ENCODE measurements around the gene UBE2B. TPM values are rescaled to one million over a fixed set of nuclear protein-coding genes. Genes with fewer than 3 reads are reported as not detected.

UBE2B gene
- total and polyA plus RNA-seq, 10 of the 15 experiments (the other 5 are each of a cell fraction or from before 2014, with no cell fraction given) = 10.8 to 179 (median 61.3) TPM

- ChIA-PET RAD21 (ENCODE audit: unreplicated experiment) (interaction anchor here (0.6 to 3.8 kb wide), 23 partner anchors 17 to 227 kb away, joined by 3 to 24 read pairs (median 5); partner anchors contain the start of genes JADE2 and PPP2CA), CTCF (interaction anchor here (0.7 to 4.0 kb wide), 29 partner anchors 11 to 237 kb away, joined by 3 to 21 read pairs (median 5); partner anchors contain the start of genes SEC24A and UBE2B), POLR2A (interaction anchor here (0.6 to 2.7 kb wide), 19 partner anchors 11 to 493 kb away, joined by 3 to 12 read pairs (median 4); partner anchors contain the start of genes CDKL3, PPP2CA and UBE2B), SMC1A (ENCODE audit: uncharacterized antibody, unreplicated experiment) (interaction anchor here (0.9 to 3.9 kb wide), 30 partner anchors 9 to 176 kb away, joined by 3 to 29 read pairs (median 4); partner anchors contain the start of gene UBE2B)
- Histone ChIP-seq H3K9me3 (replicated peaks; ENCODE audit: control insufficient read depth, insufficient read depth, low read length) (no peaks in the 10 kb centered on the region), H3K79me2 (ENCODE audit: control insufficient read depth, insufficient read depth, low read length) (peaks cover 29% of the 10 kb centered on the region), H3K27ac (ENCODE audit: control insufficient read depth, insufficient read depth) (peak within 1 kb of the TSS; percentile 69), H3K4me3 (peak within 1 kb of the TSS; percentile 85), H2AFZ (ENCODE audit: control insufficient read depth, low read depth, low read length) (peak within 1 kb of the TSS; percentile 98), H3K9ac (ENCODE audit: control insufficient read depth, insufficient read depth, low read length) (peak within 1 kb of the TSS; percentile 76), H4K20me1 (ENCODE audit: control insufficient read depth, insufficient read depth) (no peaks in the 10 kb centered on the region), H3K27me3 (replicated peaks in 1 of 2; ENCODE audit: control insufficient read depth in 2 of 2, insufficient read depth in 2 of 2, low read length in 1 of 2) (no peaks in the 10 kb centered on the region), H3K4me2 (ENCODE audit: control insufficient read depth, insufficient read depth) (peak within 1 kb of the TSS; percentile 96), H3K4me1 (ENCODE audit: control insufficient read depth, insufficient read depth, low read length) (peaks cover 4% of the 10 kb centered on the region; the same call in 1 of the 2 replicates), H3K36me3 (ENCODE audit: control insufficient read depth in 2 of 2, insufficient read depth in 2 of 2, low read length in 1 of 2) (peaks cover 0 to under 1% of the 10 kb centered on the region in 2 experiments; a peak in 2 of 4 replicates)
- ATAC-seq (peak; percentile 99), FAIRE-seq (peak; percentile 80), DNase-seq (ENCODE audit: low read depth, low spot score) (peak; percentile 34)
- in situ Hi-C loops (cut with MboI) (loop anchor here (5.0 kb wide), 1 partner anchor 166 kb away; no protein-coding TSS in a partner anchor), intact Hi-C loops (cut with micrococcal nuclease; ENCODE audit: unreplicated experiment) (loop anchor here (1.0 to 10.0 kb wide), 3 partner anchors 107 to 175 kb away; no protein-coding TSS in a partner anchor)
- BruUV-seq (replicated peaks) = no TSS peak
- 2% methylated on average over 61 of the region's 61 CpGs for WGBS (ENCODE audit: insufficient coverage, insufficient replicate concordance, low lambda C conversion rate, missing lambda C conversion rate)
- TF ChIP-seq HDAC6 (IDR thresholded peaks at IDR 0.05; ENCODE audit: unreplicated experiment) (no peak), SUPT20H (IDR thresholded peaks at IDR 0.05; ENCODE audit: borderline replicate concordance, control insufficient read depth, low read depth, low read length) (no peak), POLR2AphosphoS2 (IDR thresholded peaks at IDR 0.05; ENCODE audit: low read depth, low read length) (0 out of 2 replicates have a peak, but pooled peaks have one; percentile 37), ZNF207 (IDR thresholded peaks at IDR 0.05; ENCODE audit: borderline replicate concordance) (peak; percentile 90; the same call in 1 of the 2 replicates), BRCA1 (IDR thresholded peaks at IDR 0.05; ENCODE audit: low read depth, low read length) (no peak), ZNF24 (IDR thresholded peaks at IDR 0.05) (peak; percentile 70; the same call in 1 of the 2 replicates), GATAD2B (conservative IDR thresholded peaks at IDR 0.05; ENCODE audit: low read depth) (peak; percentile 92), ZZZ3 (IDR thresholded peaks at IDR 0.05; ENCODE audit: control insufficient read depth, insufficient read length, low read depth) (no peak), EED (IDR thresholded peaks at IDR 0.05; ENCODE audit: low read depth) (0 out of 2 replicates have a peak, but pooled peaks have one; percentile 44), NFYA (IDR thresholded peaks at IDR 0.05; ENCODE audit: borderline replicate concordance, low read depth, low read length) (no peak), RCOR1 (conservative IDR thresholded peaks at IDR 0.05; ENCODE audit: low read depth, low read length) (no peak), MYB (IDR thresholded peaks at IDR 0.05; ENCODE audit: borderline replicate concordance, low read depth, low read length) (no peak), EZH2 (IDR thresholded peaks at IDR 0.05; ENCODE audit: borderline replicate concordance, control insufficient read depth, low read depth, low read length) (no peak), SMC3 (IDR thresholded peaks at IDR 0.05; ENCODE audit: borderline replicate concordance, low read length) (peak; percentile 71), NBN (IDR thresholded peaks at IDR 0.05) (peak; percentile 69; the same call in 1 of the 2 replicates), ESRRA (IDR thresholded peaks at IDR 0.05; ENCODE audit: low read length) (no peak), NR2F1 (conservative IDR thresholded peaks at IDR 0.05) (0 out of 2 replicates have a peak, but pooled peaks have one; percentile 64), IRF5 (IDR thresholded peaks at IDR 0.05; ENCODE audit: borderline replicate concordance) (no peak), IKZF2 (IDR thresholded peaks at IDR 0.05) (0 out of 4 replicates have a peak, but pooled peaks of 1 of the 2 experiments have one; percentile 26)
Measured at GRCh38 chr5:134411546-134412266, 40.3 kb downstream of the UBE2B start, which contains the start of gene CDKN2AIPNL. Gene CDKN2AIPNL (minus strand): TSS chr5:134411881. CDS start chr5:134411854, 27 bp downstream.

Data from GM12878 (cell line).